DOHH2 (cell line): ENCODE results near the gene PLCB4.

Experiments used
- CTCF ChIP-seq: fragments of 200-600 bp; sonication (generic); IDR thresholded peaks from one replicate; pipeline ENCODE4 v1.5.1; 2014; ENCODE audit warnings: antibody characterized with exemption, mild to moderate bottlenecking, low read depth, low read length; ENCODE audit not compliant: poor library complexity, severe bottlenecking
- EZH2phosphoT487 ChIP-seq: fragments of 200-600 bp; sonication (generic); IDR thresholded peaks from 2 replicates; pipeline ENCODE4 v1.6.1; 2017; ENCODE audit warnings: borderline replicate concordance, mild to moderate bottlenecking, antibody characterized with exemption, low read length, moderate library complexity, mixed read lengths

DNA sequence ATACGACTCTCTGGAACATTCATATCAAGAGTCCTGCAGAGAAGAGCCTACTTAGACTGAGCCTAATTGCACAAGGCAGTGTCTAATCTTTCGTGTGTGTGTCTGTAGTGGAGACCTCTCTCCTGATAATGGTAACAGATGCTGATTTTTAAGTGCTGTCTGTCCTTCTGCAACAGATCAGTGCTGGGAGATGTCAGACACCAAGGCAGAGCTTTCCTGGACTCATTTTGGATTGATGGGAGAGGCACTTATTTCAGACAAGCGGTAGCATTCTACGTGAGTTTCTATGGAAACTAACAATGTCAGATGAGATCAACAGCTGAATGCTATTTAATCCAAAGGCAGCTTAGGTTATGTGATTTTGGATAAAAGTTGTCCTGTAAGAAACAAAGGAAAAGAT is 167.6 kb downstream of the PLCB4 start:
- TF ChIP-seq CTCF, result no peak
- no peak for TF ChIP-seq EZH2phosphoT487
